Midbrain (tissue), 1 donor: Measurements from ENCODE around the gene TMEM184A.
A peak's percentile ranks its signal among the peaks of the same experiment; 100 is the strongest.
"Not testable (repeated sequence)": the region's sequence is repeated elsewhere in the genome, so short reads cannot be mapped to it uniquely, and the experiment has no call there.

Source experiments
- DNase-seq: peaks from one replicate; lab custom pipeline; 2025; lab: John Stamatoyannopoulos, UW

The TMEM184A gene

GRCh38 chr7:1523208-1523607 is 32.8 kb downstream of the TMEM184A start:
- no peak for DNase-seq

DNA sequence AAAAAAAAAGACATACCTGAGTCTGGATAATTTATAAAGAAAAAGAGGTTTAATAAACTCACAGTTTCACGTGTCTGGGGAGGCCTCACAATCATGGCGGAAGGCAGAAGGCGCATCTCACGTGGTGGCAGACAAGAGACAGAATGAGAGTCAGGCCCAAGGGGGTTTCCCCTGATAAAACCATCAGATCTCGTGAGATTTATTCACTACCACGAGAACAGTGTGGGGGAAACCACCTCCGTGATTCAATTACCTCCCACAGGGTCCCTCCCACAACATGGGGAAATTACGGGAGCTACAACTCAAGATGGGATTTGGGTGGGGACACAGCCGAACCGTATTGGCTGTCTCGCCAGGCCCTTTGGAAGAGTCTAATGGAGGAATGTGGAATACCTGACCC is 34.5 kb downstream of the TMEM184A start:
- DNase-seq, result no peak

- no peak for DNase-seq
These were observed 35.3 kb downstream of the TMEM184A start for GRCh38 chr7:1520539-1521234.

DNA sequence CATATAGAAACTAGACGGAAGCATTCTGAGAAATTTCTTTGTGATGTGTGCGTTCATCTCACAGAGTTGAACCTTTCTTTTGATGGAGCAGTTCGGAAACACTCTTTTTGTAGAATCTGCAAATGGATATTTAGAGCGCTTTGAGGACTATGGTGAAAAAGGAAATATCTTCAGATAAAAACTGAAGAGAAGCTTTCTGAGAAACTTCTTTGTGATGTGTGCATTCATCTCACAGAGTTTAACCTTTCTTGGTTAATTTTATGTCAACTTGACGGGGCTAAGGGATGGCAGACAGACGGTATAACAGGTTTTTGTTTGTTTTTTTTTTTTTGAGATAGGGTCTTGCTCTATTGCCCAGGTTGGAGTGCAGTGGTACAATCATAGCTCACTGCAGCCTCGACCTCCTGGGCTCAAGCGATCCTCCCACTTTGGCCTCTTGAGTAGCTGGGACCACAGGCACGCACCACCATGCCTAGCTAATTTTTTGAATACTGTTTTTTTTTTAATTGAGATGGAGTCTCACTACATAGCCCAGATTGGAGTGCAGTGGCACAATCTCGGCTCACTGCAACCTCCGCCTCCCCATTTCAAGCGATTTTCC is 36.6 kb downstream of the TMEM184A start:
- not testable (repeated sequence) for DNase-seq

- DNase-seq, result no peak
These were observed 39.3 kb downstream of the TMEM184A start for GRCh38 chr7:1516586-1517251.

GRCh38 chr7:1515509-1515967 is 40.5 kb downstream of the TMEM184A start:
- DNase-seq, result not testable (repeated sequence)

DNA sequence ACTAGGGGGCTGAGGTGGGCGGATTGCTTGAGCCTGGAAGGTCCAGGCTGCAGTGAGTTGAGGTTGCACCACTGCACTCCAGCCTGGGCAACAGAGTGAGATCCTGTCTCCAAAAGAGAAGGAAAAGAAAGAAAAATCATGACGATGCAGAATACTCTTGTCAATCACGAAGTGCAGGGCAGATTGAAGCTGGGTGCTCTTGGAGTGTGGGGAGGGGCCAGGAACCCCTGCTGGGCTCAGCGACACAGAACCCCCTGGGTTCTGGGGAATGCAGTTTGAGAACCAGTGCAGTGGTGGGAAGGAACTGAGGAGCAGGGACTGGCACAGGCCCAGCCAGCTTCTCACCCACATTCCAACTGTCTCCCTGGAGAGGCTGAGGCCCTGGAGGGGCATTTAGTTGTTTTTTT is 41.0 kb downstream of the TMEM184A start:
- DNase-seq, result no peak

GRCh38 chr7:1514407-1514806 is 41.6 kb downstream of the TMEM184A start:
- no peak for DNase-seq

GRCh38 chr7:1513657-1514095 is 42.3 kb downstream of the TMEM184A start:
- no peak for DNase-seq

- DNase-seq, result peak; percentile 13
These were observed 43.0 kb downstream of the TMEM184A start for GRCh38 chr7:1512781-1513656.

GRCh38 chr7:1511444-1512422 is 44.3 kb downstream of the TMEM184A start:
- no peak for DNase-seq

DNA sequence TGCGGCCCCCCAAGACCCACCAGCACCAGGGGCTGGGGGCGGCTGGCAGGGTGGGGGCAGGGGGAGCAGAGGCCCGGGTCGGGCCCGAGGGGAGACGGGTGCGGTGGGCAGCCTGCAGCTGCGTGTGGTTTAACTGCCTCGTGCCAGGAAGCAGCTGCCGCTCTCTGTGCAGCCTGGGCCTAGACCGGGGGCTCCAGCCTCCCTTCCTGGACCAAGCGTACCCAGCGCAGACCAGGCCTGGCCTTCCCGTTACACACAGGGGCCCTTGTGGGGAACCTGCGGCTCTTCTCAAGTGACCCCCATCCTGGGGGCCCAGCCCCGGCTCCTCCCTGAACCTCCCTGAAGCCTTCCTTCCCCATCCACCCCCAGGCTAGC is 45.2 kb downstream of the TMEM184A start:
- DNase-seq, result no peak

DNA sequence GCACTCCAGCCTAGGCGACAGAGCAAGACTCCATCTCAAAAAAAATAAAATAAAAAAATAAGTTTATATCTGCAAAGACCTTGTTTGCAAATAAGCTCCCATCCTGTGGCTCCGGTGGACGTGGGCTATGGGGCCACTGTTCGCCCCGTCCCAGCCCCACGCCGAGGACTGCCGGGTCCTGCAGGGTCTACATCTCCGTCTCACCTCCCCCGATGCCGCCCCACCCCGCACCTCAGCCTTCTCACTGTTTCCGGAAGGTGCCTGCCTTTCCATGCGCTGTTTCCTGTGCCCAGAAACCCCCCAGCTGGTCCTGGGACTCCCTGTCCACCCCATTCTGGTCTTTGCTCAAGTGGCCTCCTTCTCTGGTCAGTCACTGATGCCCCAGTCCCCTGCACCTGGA is 46.8 kb downstream of the TMEM184A start:
- DNase-seq, result no peak

DNA sequence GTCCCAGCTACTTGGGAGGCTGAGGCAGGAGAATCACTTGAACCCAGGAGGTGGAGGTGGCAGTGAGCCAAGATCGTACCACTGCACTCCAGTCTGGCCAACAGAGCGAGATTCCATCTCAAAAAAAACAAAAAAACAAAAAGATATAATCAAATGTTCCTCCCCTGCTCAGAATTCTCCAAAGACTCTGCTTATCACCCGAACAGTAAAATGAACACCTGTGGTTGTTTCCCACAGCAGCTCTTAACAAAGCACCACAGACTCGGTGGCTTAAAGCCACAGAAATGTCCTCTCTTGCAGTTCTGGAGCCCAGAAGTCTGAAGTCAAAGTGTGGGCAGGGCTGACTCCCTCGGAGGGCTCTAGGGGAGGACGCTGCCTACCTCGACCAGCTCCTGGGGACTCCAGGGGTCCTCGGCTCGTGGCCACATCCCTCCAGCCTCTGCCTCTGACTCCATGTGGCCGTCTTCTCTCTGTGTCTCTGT is 47.7 kb downstream of the TMEM184A start:
- DNase-seq, result no peak

DNA sequence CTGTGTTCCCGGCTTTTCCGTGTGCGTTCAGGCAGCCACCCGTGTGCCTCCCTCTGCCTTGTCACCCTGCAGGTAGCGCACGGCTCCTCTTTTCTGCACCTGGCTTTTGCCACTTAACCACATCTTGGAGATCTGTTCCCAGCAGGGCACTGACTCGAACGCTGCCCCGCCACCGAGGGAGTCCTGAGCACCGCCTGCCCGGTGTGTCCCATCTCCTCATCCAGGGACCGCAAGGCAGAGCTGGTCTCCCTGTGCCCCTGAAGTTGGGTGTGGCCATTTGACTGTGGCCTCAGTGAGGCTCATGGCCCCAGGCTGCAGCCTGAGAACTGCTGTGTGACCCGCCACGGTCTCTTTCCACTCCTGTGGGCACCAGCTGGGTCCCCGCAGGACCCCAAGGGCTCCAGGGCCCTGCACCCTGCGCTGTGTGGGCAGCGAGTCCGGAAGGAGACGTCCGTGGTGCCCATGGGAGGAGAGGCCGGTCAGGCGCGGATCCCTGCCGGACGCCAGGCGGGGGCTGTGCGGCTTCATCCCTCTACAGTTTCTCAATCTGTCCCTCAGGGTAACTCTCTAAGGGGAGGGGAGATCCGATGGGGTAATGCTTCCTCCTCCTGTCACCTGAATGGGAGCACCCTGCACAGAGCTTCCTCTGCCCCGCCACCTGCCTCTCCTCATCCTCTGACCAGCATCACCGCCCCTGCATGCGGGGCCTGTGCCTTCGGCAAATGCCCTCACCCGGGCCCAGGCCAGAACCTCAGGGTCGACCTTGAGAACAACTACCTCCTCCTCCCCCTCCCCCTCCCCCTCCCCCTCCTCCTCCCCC is 50.1 kb downstream of the TMEM184A start:
- DNase-seq, result no peak

GRCh38 chr7:1503816-1504775 is 51.9 kb downstream of the TMEM184A start, which contains the start of gene INTS1:
TSS of gene INTS1 (minus strand) at chr7:1504389. CDS start at chr7:1503960, 429 bp downstream.
- peak; percentile 95 for DNase-seq

DNA sequence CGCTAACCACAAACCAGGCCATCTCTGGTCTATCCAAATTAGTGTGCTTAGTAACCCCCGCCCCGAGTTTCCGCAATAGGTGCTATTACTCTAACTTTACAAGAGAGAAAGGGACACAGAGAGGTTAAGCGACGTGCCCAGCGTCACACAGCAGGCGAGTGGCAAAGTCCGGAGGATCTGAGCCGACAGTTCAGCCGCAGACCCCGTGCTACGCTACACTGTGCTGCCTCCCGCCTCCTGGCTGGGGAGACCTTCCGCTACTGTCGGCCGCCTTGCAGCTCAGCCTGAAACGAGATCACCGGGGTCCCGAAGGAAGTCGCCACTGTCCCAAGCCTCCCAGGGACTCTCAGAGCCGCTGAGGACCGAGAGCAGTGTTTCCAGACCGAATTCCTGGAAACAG is 52.6 kb downstream of the TMEM184A start:
- DNase-seq, result no peak

- no peak for DNase-seq
These were observed 53.2 kb downstream of the TMEM184A start for GRCh38 chr7:1502845-1503244.
